ENCODE data around the gene DOCK8.

- TF ChIP-seq, protein P1, sequence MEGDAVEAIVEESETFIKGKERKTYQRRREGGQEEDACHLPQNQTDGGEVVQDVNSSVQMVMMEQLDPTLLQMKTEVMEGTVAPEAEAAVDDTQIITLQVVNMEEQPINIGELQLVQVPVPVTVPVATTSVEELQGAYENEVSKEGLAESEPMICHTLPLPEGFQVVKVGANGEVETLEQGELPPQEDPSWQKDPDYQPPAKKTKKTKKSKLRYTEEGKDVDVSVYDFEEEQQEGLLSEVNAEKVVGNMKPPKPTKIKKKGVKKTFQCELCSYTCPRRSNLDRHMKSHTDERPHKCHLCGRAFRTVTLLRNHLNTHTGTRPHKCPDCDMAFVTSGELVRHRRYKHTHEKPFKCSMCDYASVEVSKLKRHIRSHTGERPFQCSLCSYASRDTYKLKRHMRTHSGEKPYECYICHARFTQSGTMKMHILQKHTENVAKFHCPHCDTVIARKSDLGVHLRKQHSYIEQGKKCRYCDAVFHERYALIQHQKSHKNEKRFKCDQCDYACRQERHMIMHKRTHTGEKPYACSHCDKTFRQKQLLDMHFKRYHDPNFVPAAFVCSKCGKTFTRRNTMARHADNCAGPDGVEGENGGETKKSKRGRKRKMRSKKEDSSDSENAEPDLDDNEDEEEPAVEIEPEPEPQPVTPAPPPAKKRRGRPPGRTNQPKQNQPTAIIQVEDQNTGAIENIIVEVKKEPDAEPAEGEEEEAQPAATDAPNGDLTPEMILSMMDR (conservative IDR thresholded peaks at IDR 0.05; ENCODE audit: low read length), result no peak
- TF ChIP-seq EZH2phosphoT487 (IDR thresholded peaks at IDR 0.05; ENCODE audit: borderline replicate concordance, low read depth, low read length), result no peak
Measured at GRCh38 chr9:482739-483138, 268.1 kb downstream of the DOCK8 start.
